GM12878 (cell line): ENCODE data around the gene THBS1. TPM values are rescaled to one million over a fixed set of nuclear protein-coding genes. Genes with fewer than 3 reads are reported as not detected.

Experiments
- ATAC-seq: fragments of 200-7000 bp; cut with Tn5 transposase; 3 replicates; pipeline ENCODE4 v1.9.1; 2020; ENCODE audit warnings: mild to moderate bottlenecking, moderate library complexity
- BruUV-seq: library from RNA; stranded (reverse); fragments of 400-500 nt; replicated peaks from 2 replicates; lab custom pipeline; 2021; lab: Mats Ljungman, UMichigan
- CTCF ChIA-PET: fragments of 300-600 bp; sonication (Branson Sonifier 250); formaldehyde crosslinking; extraction: SDS; loops from one replicate; lab custom pipeline; 2021; ENCODE audit warnings: inconsistent platforms; lab: Yijun Ruan, JAX
- POLR2A ChIA-PET: fragments of 350-600 bp; formaldehyde crosslinking; extraction: SDS; loops from one replicate; lab custom pipeline; 2021; ENCODE audit warnings: inconsistent platforms; lab: Charles Lee
- RAD21 ChIA-PET: fragments of 300-600 bp; sonication (Branson Sonifier 250); formaldehyde crosslinking; loops from one replicate; lab custom pipeline; 2023; ENCODE audit warnings: antibody characterized with exemption; ENCODE audit not compliant: unreplicated experiment; lab: Charles Lee
- SMC1A ChIA-PET: fragments of 300-600 bp; sonication (Branson Sonifier 250); formaldehyde crosslinking; loops from one replicate; lab custom pipeline; 2023; ENCODE audit not compliant: unreplicated experiment, uncharacterized antibody; lab: Charles Lee
- DNase-seq: peaks from one replicate; pipeline ENCODE4 v3.0.0-alpha.2; 2011; ENCODE audit warnings: low read depth, low spot score
- FAIRE-seq: peaks from 3 replicates; lab custom pipeline; 2011; peaks lifted over from hg19 to GRCh38; lab: Jason Lieb, UNC
- H2AFZ ChIP-seq: 2 replicates; pipeline ENCODE4 v1.6.0; 2011; ENCODE audit warnings: low read depth, low read length, control low read depth; ENCODE audit not compliant: control insufficient read depth
- H3K27ac ChIP-seq: 2 replicates; pipeline ENCODE4 v1.5.1; 2011; ENCODE audit warnings: control low read depth; ENCODE audit not compliant: control insufficient read depth, insufficient read depth
- H3K27me3 ChIP-seq, 2 experiments: replicated peaks in 1 of 2; 2 replicates each; pipeline versions ENCODE4 v1.6.0 to v1.6.1; 2011; ENCODE audit warnings: low read length in 1 of 2; ENCODE audit not compliant: control insufficient read depth in 2 of 2, insufficient read depth in 2 of 2
- H3K36me3 ChIP-seq, 2 experiments: 2 replicates each; pipeline ENCODE4 v1.5.1; 2011; ENCODE audit warnings: low read length in 1 of 2; ENCODE audit not compliant: control insufficient read depth in 2 of 2, insufficient read depth in 2 of 2
- H3K4me1 ChIP-seq: 2 replicates; pipeline ENCODE4 v1.6.1; 2011; ENCODE audit warnings: mild to moderate bottlenecking, low read length, moderate library complexity, mixed read lengths; ENCODE audit not compliant: control insufficient read depth, insufficient read depth
- H3K4me2 ChIP-seq: 2 replicates; pipeline ENCODE4 v1.6.0; 2011; ENCODE audit warnings: control low read depth; ENCODE audit not compliant: control insufficient read depth, insufficient read depth
- H3K4me3 ChIP-seq: fragments of 200-600 bp; sonication (generic); 2 replicates; pipeline ENCODE4 v1.5.1; 2016
- H3K79me2 ChIP-seq: 2 replicates; pipeline ENCODE4 v1.6.0; 2011; ENCODE audit warnings: low read length; ENCODE audit not compliant: control insufficient read depth, insufficient read depth
- H3K9ac ChIP-seq: 2 replicates; pipeline ENCODE4 v1.8.0; 2011; ENCODE audit warnings: low read length, control low read depth, mixed read lengths; ENCODE audit not compliant: control insufficient read depth, insufficient read depth
- H3K9me3 ChIP-seq: replicated peaks from 3 replicates; pipeline ENCODE4 v1.5.1; 2011; ENCODE audit warnings: mild to moderate bottlenecking, low read length; ENCODE audit not compliant: control insufficient read depth, insufficient read depth
- H4K20me1 ChIP-seq: 2 replicates; pipeline ENCODE4 v1.6.0; 2011; ENCODE audit not compliant: control insufficient read depth, insufficient read depth
- CHD2 ChIP-seq: IDR thresholded peaks from 2 replicates; pipeline ENCODE4 v1.6.1; 2011; ENCODE audit warnings: low read depth, low read length, improper control_type of control experiment, borderline replicate concordance
- HCFC1 ChIP-seq: fragments of 150-350 bp; IDR thresholded peaks from 2 replicates; pipeline ENCODE4 v1.6.1; 2014; ENCODE audit warnings: low read length
- IKZF1 ChIP-seq: fragments of 450-650 bp; conservative IDR thresholded peaks from 2 replicates; pipeline ENCODE4 v1.6.1; 2017; ENCODE audit warnings: antibody characterized with exemption, mild to moderate bottlenecking
- MTA2 ChIP-seq: fragments of 450-650 bp; IDR thresholded peaks from 2 replicates; pipeline ENCODE4 v1.6.1; 2016; ENCODE audit warnings: low read depth, mild to moderate bottlenecking, moderate library complexity
- RAD21 ChIP-seq: IDR thresholded peaks from 2 replicates; pipeline ENCODE4 v1.6.1; 2011; ENCODE audit warnings: mild to moderate bottlenecking, low read depth, low read length, moderate library complexity; ENCODE audit not compliant: insufficient read depth
- RFX5 ChIP-seq: IDR thresholded peaks from 2 replicates; pipeline ENCODE4 v1.6.1; 2011; ENCODE audit warnings: low read depth, low read length, improper control_type of control experiment
- SMC3 ChIP-seq: IDR thresholded peaks from 2 replicates; pipeline ENCODE4 v1.6.1; 2011; ENCODE audit warnings: low read length, improper control_type of control experiment, borderline replicate concordance
- SRF ChIP-seq, 2 experiments: IDR thresholded peaks; 2 replicates each; pipeline ENCODE4 v1.6.1; 2011; ENCODE audit warnings: low read depth in 2 of 2, low read length in 2 of 2, mild to moderate bottlenecking in 1 of 2, moderate library complexity in 1 of 2
- TCF12 ChIP-seq: IDR thresholded peaks from 2 replicates; pipeline ENCODE4 v1.6.1; 2011; ENCODE audit warnings: low read depth, mild to moderate bottlenecking, low read length
- whole genome bisulfite sequencing: methylation state at CpG from one replicate; pipeline ENCODE4 v1.1.6; 2016; ENCODE audit warnings: low lambda C conversion rate; ENCODE audit not compliant: insufficient replicate concordance, insufficient coverage; ENCODE audit errors: missing lambda C conversion rate; 5-methylcytosine and 5-hydroxymethylcytosine counted together
- in situ Hi-C: fragments of 300-500 bp; cut with MboI; formaldehyde crosslinking; loops from 9 replicates; pipeline ENCODE4 v1.14.3; 2018; ENCODE audit warnings: mixed read lengths
- intact Hi-C: fragments of 100-400 bp; cut with micrococcal nuclease; formaldehyde crosslinking; loops from one replicate; pipeline ENCODE4 v1.14.2; 2022; ENCODE audit not compliant: unreplicated experiment
- polyA plus RNA-seq, 11 experiments: library from polyadenylated mRNA; depleted of rRNA in 4 of 11; unstranded in 6 of 11; stranded (reverse) in 5 of 11; fragments of >200 nt; fragmentation: Nextera tagmentation in 4 of 11; fragmentation: Illumina TruSeq in 1 of 11; extraction: Ambion mirVana in 4 of 11; extraction: Trizol in 1 of 11; gene quantifications; 1 replicate in 1 of 11; 2 replicates in 10 of 11; pipeline versions ENCODE4 v1.2.1 to v1.2.3, GENCODE V29; 2011 to 2016; ENCODE audit warnings: inconsistent platforms in 2 of 11, missing spikeins in 2 of 11, low read depth in 1 of 11
- total RNA-seq, 4 experiments: library from RNA; depleted of rRNA in 3 of 4; stranded (reverse); fragments of >200 nt in 3 of 4; fragmentation: Illumina TruSeq in 1 of 4; extraction: Trizol in 1 of 4; gene quantifications; 2 replicates each; pipeline versions ENCODE4 v1.2.1 to v1.2.3, GENCODE V29; 2013 to 2021
- TF ChIP-seq, protein P1 (sequence below), 3 experiments: IDR thresholded peaks in 2 of 3; conservative IDR thresholded peaks in 1 of 3; 2 replicates each; pipeline ENCODE4 v1.5.1; 2011; ENCODE audit warnings: low read depth in 3 of 3, low read length in 3 of 3, mild to moderate bottlenecking in 3 of 3, control low read depth in 2 of 3, moderate library complexity in 2 of 3, inconsistent platforms in 1 of 3, mixed read lengths in 1 of 3; ENCODE audit not compliant: control insufficient read depth in 2 of 3, insufficient read depth in 1 of 3; ENCODE audit errors: extremely low read depth in 1 of 3
- TF ChIP-seq, protein P2 (sequence below): fragments of 450-650 bp; IDR thresholded peaks from 2 replicates; pipeline ENCODE4 v1.6.1; 2018; ENCODE audit warnings: borderline replicate concordance, mild to moderate bottlenecking; ENCODE audit not compliant: partially characterized antibody
- TF ChIP-seq, protein P3 (sequence below): IDR thresholded peaks from 2 replicates; pipeline ENCODE4 v1.6.1; 2012; ENCODE audit warnings: low read length, inconsistent platforms
- TF ChIP-seq, protein P4 (sequence below): IDR thresholded peaks from 2 replicates; pipeline ENCODE4 v1.6.1; 2012; ENCODE audit warnings: low read depth, low read length, improper control_type of control experiment

Gene THBS1
- total and polyA plus RNA-seq, 10 of the 15 experiments (the other 5 are each of a cell fraction or from before 2014, with no cell fraction given) = under 0.01 to 1.5 (median 0.23) TPM; not detected in 3

DNA sequence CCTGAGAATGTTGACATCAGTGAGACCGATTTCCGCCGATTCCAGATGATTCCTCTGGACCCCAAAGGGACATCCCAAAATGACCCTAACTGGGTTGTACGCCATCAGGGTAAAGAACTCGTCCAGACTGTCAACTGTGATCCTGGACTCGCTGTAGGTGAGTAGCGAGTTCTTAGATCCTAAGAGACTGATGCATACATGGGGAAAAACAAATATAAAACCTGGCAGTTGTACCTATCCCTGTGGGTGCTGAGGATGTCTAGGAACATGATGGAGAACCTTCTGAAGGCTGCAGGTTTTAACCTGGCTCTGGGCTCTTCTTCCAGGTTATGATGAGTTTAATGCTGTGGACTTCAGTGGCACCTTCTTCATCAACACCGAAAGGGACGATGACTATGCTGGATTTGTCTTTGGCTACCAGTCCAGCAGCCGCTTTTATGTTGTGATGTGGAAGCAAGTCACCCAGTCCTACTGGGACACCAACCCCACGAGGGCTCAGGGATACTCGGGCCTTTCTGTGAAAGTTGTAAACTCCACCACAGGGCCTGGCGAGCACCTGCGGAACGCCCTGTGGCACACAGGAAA, 12.3 kb downstream of the THBS1 start (continued):
- TF ChIP-seq TCF12 = no peak

DNA sequence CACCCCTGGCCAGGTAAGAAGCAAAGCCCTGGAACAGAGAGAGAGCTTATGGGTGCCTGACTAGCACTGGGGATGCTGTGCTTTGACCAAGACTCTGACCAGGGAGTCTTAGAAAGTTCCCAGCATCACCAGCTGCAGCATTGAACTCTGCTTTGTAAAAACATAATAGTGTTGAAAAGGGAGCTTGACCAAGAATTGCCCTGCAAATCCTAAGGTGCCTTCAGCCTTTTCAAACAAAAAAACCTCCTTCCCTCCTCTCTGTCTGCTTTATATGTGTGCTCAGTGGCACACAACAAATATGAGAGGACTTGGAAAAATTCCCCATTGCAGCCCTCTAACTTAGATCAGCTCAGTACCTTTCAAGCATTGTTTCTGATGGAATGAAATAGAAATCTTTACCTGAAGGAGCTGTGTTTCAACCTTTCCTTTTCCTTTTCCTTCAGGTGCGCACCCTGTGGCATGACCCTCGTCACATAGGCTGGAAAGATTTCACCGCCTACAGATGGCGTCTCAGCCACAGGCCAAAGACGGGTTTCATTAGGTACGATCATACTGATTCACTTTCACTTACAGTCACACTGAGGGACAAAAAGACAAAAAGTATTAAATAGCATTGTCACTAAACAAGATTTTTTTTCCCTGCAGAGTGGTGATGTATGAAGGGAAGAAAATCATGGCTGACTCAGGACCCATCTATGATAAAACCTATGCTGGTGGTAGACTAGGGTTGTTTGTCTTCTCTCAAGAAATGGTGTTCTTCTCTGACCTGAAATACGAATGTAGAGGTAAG, 13.0 kb downstream of the THBS1 start:
- Histone ChIP-seq H3K9ac (no peak overlapping the region), H3K4me3 (no peak overlapping the region), H3K36me3 (no peaks in the 10 kb centered on the region), H2AFZ (no peak overlapping the region), H3K27me3 (no peaks in the 10 kb centered on the region), H4K20me1 (no peaks in the 10 kb centered on the region), H3K9me3 (no peaks in the 10 kb centered on the region), H3K79me2 (no peaks in the 10 kb centered on the region), H3K27ac (no peak overlapping the region), H3K4me2 (no peak overlapping the region), H3K4me1 (no peaks in the 10 kb centered on the region)
- BruUV-seq = no TSS peak
- intact Hi-C loops = no loop called here
- WGBS = 16% methylated on average over 7 of the region's 7 CpGs
- ChIA-PET CTCF (interaction anchor here (0.8 to 4.3 kb wide), 11 partner anchors 8 to 236 kb away, joined by 3 to 31 read pairs (median 3); no protein-coding TSS in a partner anchor), SMC1A (interaction anchor here (1.3 to 2.8 kb wide), 3 partner anchors 29 to 165 kb away, joined by 4 to 26 read pairs (median 4); no protein-coding TSS in a partner anchor), POLR2A (no interaction called here), RAD21 (interaction anchor here (1.0 to 2.2 kb wide), 4 partner anchors 29 to 163 kb away, joined by 3 to 17 read pairs (median 5); no protein-coding TSS in a partner anchor)
- no peak for DNase-seq
- in situ Hi-C loops = loop anchor here (25.0 kb wide), 1 partner anchor 782 kb away; no protein-coding TSS in a partner anchor
- peak; percentile 56 for ATAC-seq
- no peak for FAIRE-seq
- TF ChIP-seq, protein P1, sequence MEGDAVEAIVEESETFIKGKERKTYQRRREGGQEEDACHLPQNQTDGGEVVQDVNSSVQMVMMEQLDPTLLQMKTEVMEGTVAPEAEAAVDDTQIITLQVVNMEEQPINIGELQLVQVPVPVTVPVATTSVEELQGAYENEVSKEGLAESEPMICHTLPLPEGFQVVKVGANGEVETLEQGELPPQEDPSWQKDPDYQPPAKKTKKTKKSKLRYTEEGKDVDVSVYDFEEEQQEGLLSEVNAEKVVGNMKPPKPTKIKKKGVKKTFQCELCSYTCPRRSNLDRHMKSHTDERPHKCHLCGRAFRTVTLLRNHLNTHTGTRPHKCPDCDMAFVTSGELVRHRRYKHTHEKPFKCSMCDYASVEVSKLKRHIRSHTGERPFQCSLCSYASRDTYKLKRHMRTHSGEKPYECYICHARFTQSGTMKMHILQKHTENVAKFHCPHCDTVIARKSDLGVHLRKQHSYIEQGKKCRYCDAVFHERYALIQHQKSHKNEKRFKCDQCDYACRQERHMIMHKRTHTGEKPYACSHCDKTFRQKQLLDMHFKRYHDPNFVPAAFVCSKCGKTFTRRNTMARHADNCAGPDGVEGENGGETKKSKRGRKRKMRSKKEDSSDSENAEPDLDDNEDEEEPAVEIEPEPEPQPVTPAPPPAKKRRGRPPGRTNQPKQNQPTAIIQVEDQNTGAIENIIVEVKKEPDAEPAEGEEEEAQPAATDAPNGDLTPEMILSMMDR (IDR thresholded peaks at IDR 0.05 in 2 of 3, conservative IDR thresholded peaks at IDR 0.05 in 1 of 3; ENCODE audit: control insufficient read depth in 2 of 3, extremely low read depth in 1 of 3, insufficient read depth in 1 of 3, low read depth in 3 of 3, low read length in 3 of 3) = peak in 2 of 3 experiments; percentile 23 to 41; a peak in 2 of 6 replicates
- TF ChIP-seq RFX5 (no peak), SMC3 (peak; percentile 41; the same call in 1 of the 2 replicates), SRF (IDR thresholded peaks at IDR 0.05; ENCODE audit: low read depth in 2 of 2, low read length in 2 of 2) (no peak), CHD2 (no peak), MTA2 (no peak), RAD21 (peak; percentile 21; the same call in 1 of the 2 replicates), IKZF1 (peak; percentile 36; the same call in 1 of the 2 replicates), HCFC1 (no peak)
- TF ChIP-seq, protein P2, sequence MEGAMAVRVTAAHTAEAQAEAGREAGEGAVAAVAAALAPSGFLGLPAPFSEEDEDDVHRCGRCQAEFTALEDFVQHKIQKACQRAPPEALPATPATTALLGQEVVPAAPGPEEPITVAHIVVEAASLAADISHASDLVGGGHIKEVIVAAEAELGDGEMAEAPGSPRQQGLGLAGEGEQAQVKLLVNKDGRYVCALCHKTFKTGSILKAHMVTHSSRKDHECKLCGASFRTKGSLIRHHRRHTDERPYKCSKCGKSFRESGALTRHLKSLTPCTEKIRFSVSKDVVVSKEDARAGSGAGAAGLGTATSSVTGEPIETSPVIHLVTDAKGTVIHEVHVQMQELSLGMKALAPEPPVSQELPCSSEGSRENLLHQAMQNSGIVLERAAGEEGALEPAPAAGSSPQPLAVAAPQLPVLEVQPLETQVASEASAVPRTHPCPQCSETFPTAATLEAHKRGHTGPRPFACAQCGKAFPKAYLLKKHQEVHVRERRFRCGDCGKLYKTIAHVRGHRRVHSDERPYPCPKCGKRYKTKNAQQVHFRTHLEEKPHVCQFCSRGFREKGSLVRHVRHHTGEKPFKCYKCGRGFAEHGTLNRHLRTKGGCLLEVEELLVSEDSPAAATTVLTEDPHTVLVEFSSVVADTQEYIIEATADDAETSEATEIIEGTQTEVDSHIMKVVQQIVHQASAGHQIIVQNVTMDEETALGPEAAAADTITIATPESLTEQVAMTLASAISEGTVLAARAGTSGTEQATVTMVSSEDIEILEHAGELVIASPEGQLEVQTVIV = no peak
- TF ChIP-seq, protein P3, sequence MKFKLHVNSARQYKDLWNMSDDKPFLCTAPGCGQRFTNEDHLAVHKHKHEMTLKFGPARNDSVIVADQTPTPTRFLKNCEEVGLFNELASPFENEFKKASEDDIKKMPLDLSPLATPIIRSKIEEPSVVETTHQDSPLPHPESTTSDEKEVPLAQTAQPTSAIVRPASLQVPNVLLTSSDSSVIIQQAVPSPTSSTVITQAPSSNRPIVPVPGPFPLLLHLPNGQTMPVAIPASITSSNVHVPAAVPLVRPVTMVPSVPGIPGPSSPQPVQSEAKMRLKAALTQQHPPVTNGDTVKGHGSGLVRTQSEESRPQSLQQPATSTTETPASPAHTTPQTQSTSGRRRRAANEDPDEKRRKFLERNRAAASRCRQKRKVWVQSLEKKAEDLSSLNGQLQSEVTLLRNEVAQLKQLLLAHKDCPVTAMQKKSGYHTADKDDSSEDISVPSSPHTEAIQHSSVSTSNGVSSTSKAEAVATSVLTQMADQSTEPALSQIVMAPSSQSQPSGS = no peak
- TF ChIP-seq, protein P4, sequence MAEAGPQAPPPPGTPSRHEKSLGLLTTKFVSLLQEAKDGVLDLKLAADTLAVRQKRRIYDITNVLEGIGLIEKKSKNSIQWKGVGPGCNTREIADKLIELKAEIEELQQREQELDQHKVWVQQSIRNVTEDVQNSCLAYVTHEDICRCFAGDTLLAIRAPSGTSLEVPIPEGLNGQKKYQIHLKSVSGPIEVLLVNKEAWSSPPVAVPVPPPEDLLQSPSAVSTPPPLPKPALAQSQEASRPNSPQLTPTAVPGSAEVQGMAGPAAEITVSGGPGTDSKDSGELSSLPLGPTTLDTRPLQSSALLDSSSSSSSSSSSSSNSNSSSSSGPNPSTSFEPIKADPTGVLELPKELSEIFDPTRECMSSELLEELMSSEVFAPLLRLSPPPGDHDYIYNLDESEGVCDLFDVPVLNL = no peak
